ENCODE measurements around the gene MIF4GD. TPM values are rescaled to one million over a fixed set of nuclear protein-coding genes. Genes with fewer than 3 reads are reported as not detected.

MIF4GD gene
- total and polyA plus RNA-seq, 10 donors: 27.1 to 47.3 (median 36.8) TPM

GRCh38 chr17:75245011-75245410 is 26.0 kb downstream of the MIF4GD start:
- intact Hi-C loops (cut with DNase I; ENCODE audit: low total_unique reads): no loop called here
- H3K9me3 ChIP-seq: no peaks in the 10 kb centered on the region
- H3K4me1 ChIP-seq: peaks cover 10 to 89% (median 58%) of the 10 kb centered on the region in 6 donors
- H3K4me3 ChIP-seq: peak overlapping the region in 1 of 8 donors; percentile 2
- WGBS, 5 donors: 79 to 87% (median 83%) methylated on average over 6 of the region's 6 CpGs
- TF ChIP-seq POLR2A (IDR thresholded peaks at IDR 0.05) (no peak), CTCF (IDR thresholded peaks at IDR 0.05 in 8 of 11, conservative IDR thresholded peaks at IDR 0.05 in 3 of 11) (no peak), POLR2AphosphoS5 (IDR thresholded peaks at IDR 0.05) (no peak)
- peak overlapping the region in 5 of 8 donors; percentile 37 to 89 (median 73) for H3K27ac ChIP-seq
- peaks cover 3 to 86% (median 65%) of the 10 kb centered on the region in 6 donors for H3K36me3 ChIP-seq
- no peaks in the 10 kb centered on the region for H3K27me3 ChIP-seq (replicated peaks in 1 of 7)
- DNase-seq: no peak

GRCh38 chr17:75244133-75244866 is 26.7 kb downstream of the MIF4GD start:
- Histone ChIP-seq H3K4me3 (peak overlapping the region in 1 of 8 donors; percentile 6), H3K4me1 (peaks cover 3 to 89% (median 53%) of the 10 kb centered on the region in 6 donors), H3K27ac (peak overlapping the region in 6 of 8 donors; percentile 15 to 89 (median 70)), H3K27me3 (replicated peaks in 1 of 7) (no peaks in the 10 kb centered on the region), H3K9me3 (no peaks in the 10 kb centered on the region), H3K36me3 (peaks cover 3 to 93% (median 72%) of the 10 kb centered on the region in 6 donors)
- peak; percentile 86 for DNase-seq
- TF ChIP-seq POLR2AphosphoS5 (IDR thresholded peaks at IDR 0.05) (peak; percentile 34 to 76 (median 47)), CTCF (IDR thresholded peaks at IDR 0.05 in 8 of 11, conservative IDR thresholded peaks at IDR 0.05 in 3 of 11) (no peak)
- intact Hi-C loops (cut with DNase I; ENCODE audit: low total_unique reads): no loop called here
- WGBS, 5 donors: 51 to 68% (median 64%) methylated on average over 19 to 22 of the region's 22 CpGs

- WGBS, 5 donors: 65 to 88% (median 70%) methylated on average over 17 of the region's 17 CpGs
- peak overlapping the region in 1 of 8 donors; percentile 11 for H3K4me3 ChIP-seq
- intact Hi-C loops (cut with DNase I; ENCODE audit: low total_unique reads): no loop called here
- no peaks in the 10 kb centered on the region for H3K9me3 ChIP-seq
- peaks cover 7 to 90% (median 59%) of the 10 kb centered on the region in 6 donors for H3K4me1 ChIP-seq
- TF ChIP-seq POLR2A (IDR thresholded peaks at IDR 0.05) (no peak), CTCF (IDR thresholded peaks at IDR 0.05 in 8 of 11, conservative IDR thresholded peaks at IDR 0.05 in 3 of 11) (peak in 1 of 11 experiments; percentile 7), POLR2AphosphoS5 (IDR thresholded peaks at IDR 0.05) (peak in 2 of 3 donors; percentile 68 to 81)
- peaks cover 3 to 96% (median 89%) of the 10 kb centered on the region in 6 donors for H3K36me3 ChIP-seq
- no peaks in the 10 kb centered on the region for H3K27me3 ChIP-seq (replicated peaks in 1 of 7)
- DNase-seq: peak; percentile 84
- peak overlapping the region; percentile 46 to 89 (median 62) for H3K27ac ChIP-seq
Measured at GRCh38 chr17:75242461-75243042, 28.5 kb downstream of the MIF4GD start.

GRCh38 chr17:75241996-75242460 is 29.0 kb downstream of the MIF4GD start:
- WGBS, 5 donors: 74 to 90% (median 80%) methylated on average over 15 of the region's 15 CpGs
- H3K4me1 ChIP-seq: peaks cover 7 to 89% (median 59%) of the 10 kb centered on the region in 6 donors
- no peaks in the 10 kb centered on the region for H3K27me3 ChIP-seq (replicated peaks in 1 of 7)
- H3K27ac ChIP-seq: peak overlapping the region; percentile 46 to 89 (median 62)
- no peaks in the 10 kb centered on the region for H3K9me3 ChIP-seq
- intact Hi-C loops (cut with DNase I; ENCODE audit: low total_unique reads): no loop called here
- DNase-seq: no peak
- peak overlapping the region in 1 of 8 donors; percentile 18 for H3K4me3 ChIP-seq
- no peak for TF ChIP-seq CTCF (IDR thresholded peaks at IDR 0.05 in 8 of 11, conservative IDR thresholded peaks at IDR 0.05 in 3 of 11)
- TF ChIP-seq POLR2AphosphoS5 (IDR thresholded peaks at IDR 0.05): peak in 1 of 3 donors; percentile 65
- H3K36me3 ChIP-seq: peaks cover 3 to 99% (median 94%) of the 10 kb centered on the region in 6 donors
